RWPE2 (cell line): ENCODE measurements around the gene TRIM47.
"Not testable (repeated sequence)": the region's sequence is repeated elsewhere in the genome, so short reads cannot be mapped to it uniquely, and the experiment has no call there.

Experiments used
- ATAC-seq: fragments of 200-7000 bp; cut with Tn5 transposase; 3 replicates; pipeline ENCODE4 v1.9.1; 2021; ENCODE audit warnings: low read depth
- DNase-seq: peaks from one replicate; pipeline ENCODE4 v3.0.0-alpha.2; 2020; ENCODE audit warnings: low spot score
- H3K27ac ChIP-seq: fragments of 450-650 bp; 2 replicates; pipeline ENCODE4 v1.5.1; 2017; ENCODE audit warnings: mild to moderate bottlenecking; ENCODE audit not compliant: poor library complexity, severe bottlenecking
- H3K27me3 ChIP-seq: fragments of 250-450 bp; sonication (Bioruptor Pico); 2 replicates; pipeline ENCODE4 v1.5.1; 2021; ENCODE audit warnings: mild to moderate bottlenecking, moderate library complexity; ENCODE audit not compliant: insufficient read depth, poor library complexity, severe bottlenecking
- H3K36me3 ChIP-seq: fragments of 250-450 bp; sonication (Bioruptor Pico); 2 replicates; pipeline ENCODE4 v1.5.1; 2020; ENCODE audit warnings: low read depth, mild to moderate bottlenecking, moderate library complexity
- H3K4me1 ChIP-seq: fragments of 250-450 bp; sonication (Bioruptor Pico); 2 replicates; pipeline ENCODE4 v1.5.1; 2021; ENCODE audit warnings: mild to moderate bottlenecking, moderate library complexity; ENCODE audit not compliant: insufficient read depth, poor library complexity, severe bottlenecking
- H3K4me3 ChIP-seq: fragments of 250-450 bp; sonication (Bioruptor Pico); 2 replicates; pipeline ENCODE4 v1.5.1; 2021; ENCODE audit warnings: mild to moderate bottlenecking, moderate library complexity; ENCODE audit not compliant: severe bottlenecking
- H3K9me3 ChIP-seq: fragments of 250-450 bp; sonication (Bioruptor Pico); 2 replicates; pipeline ENCODE4 v1.5.1; 2021; ENCODE audit warnings: mild to moderate bottlenecking, moderate library complexity; ENCODE audit not compliant: severe bottlenecking
- TF ChIP-seq, protein P1 (sequence below): fragments of 450-650 bp; IDR thresholded peaks from one replicate; pipeline ENCODE4 v1.5.1; 2017; ENCODE audit warnings: mild to moderate bottlenecking, moderate library complexity; ENCODE audit not compliant: poor library complexity, severe bottlenecking

The TRIM47 gene

DNA sequence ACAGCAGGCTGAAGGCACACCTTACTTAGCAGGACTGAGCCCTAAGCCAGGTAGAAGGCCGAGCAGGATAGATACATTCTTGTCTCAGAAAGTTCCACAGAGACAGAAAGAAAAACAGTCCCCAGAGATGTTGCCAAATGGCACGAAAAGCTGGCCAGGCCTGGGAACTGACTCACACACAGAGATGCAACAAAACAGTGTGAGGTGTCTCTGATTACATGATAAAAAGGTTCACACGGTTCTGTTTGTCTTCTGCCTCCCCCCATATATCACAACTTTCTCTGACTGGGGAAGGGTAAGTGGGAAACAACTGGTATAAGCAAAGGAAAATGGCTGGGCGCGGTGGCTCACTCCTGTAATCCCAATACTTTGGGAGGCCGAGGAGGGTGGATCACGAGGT lies 24.9 kb downstream of the TRIM47 start:
- ATAC-seq (no peak), DNase-seq (no peak)
- H3K9me3 ChIP-seq = no peaks in the 10 kb centered on the region
- no peak overlapping the region for H3K4me3 ChIP-seq
- TF ChIP-seq, protein P1, sequence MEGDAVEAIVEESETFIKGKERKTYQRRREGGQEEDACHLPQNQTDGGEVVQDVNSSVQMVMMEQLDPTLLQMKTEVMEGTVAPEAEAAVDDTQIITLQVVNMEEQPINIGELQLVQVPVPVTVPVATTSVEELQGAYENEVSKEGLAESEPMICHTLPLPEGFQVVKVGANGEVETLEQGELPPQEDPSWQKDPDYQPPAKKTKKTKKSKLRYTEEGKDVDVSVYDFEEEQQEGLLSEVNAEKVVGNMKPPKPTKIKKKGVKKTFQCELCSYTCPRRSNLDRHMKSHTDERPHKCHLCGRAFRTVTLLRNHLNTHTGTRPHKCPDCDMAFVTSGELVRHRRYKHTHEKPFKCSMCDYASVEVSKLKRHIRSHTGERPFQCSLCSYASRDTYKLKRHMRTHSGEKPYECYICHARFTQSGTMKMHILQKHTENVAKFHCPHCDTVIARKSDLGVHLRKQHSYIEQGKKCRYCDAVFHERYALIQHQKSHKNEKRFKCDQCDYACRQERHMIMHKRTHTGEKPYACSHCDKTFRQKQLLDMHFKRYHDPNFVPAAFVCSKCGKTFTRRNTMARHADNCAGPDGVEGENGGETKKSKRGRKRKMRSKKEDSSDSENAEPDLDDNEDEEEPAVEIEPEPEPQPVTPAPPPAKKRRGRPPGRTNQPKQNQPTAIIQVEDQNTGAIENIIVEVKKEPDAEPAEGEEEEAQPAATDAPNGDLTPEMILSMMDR = no peak
- no peaks in the 10 kb centered on the region for H3K27me3 ChIP-seq
- H3K36me3 ChIP-seq = peaks cover 48% of the 10 kb centered on the region
- peaks cover 16% of the 10 kb centered on the region for H3K4me1 ChIP-seq
- peak overlapping the region; percentile 69 for H3K27ac ChIP-seq

DNA sequence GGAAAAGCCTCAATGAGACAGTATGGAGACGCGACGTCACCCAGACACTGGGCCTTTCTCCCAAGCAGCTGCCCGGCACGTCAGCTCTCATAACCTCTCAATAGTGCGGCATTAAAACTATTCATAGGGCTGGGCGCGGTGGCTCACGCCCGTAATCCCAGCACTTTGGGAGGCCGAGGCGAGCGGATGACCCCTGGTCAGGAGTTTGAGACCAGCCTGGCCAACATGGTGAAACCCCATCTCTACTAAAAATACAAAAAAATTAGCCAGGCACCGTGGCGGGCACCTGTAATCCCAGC lies 26.7 kb downstream of the TRIM47 start:
- DNase-seq, H3K4me3 ChIP-seq, H3K27me3 ChIP-seq, H3K9me3 ChIP-seq, ATAC-seq, H3K27ac ChIP-seq: not testable (repeated sequence)
- Histone ChIP-seq H3K36me3 (peaks cover 66% of the 10 kb centered on the region), H3K4me1 (peaks cover 16% of the 10 kb centered on the region)

DNA sequence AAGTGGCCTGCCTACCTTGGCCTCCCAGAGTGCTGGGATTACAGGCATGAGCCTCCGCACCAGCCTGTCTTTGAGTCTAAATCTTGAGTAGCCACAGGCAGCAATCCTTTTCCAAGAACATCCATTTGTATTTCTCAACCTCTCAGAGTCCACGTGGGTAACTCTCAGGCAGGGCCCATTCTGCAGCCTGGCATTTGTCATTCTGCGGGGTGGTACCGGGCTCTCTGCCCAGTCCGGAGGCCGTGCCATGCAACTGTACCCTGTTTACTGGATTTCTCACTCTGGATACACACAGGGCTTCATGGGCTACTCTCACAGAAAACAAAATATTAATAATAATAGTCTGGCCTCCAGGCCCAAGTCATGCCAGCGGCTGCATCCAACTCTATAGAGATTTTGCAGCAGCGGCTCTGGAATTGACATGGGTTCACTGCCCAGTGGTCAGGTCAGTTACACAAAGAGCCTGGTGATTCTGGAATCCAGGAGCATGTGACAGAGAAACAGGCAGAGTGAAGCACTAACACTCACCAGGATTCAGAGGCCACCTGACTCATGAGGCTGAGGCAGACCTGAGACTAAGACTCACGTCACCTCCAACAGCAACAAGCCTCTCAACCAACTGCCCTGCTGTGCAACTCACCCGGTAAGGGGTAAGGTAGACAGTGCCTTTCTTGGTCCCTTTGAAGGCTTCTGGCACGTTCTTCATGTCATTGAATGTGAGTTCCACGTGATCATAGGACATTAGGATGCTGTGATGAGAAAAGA lies 27.3 kb downstream of the TRIM47 start:
- TF ChIP-seq, protein P1 = no peak
- H3K36me3 ChIP-seq = peaks cover 71% of the 10 kb centered on the region
- no peaks in the 10 kb centered on the region for H3K27me3 ChIP-seq
- no peak overlapping the region for H3K4me3 ChIP-seq
- no peaks in the 10 kb centered on the region for H3K9me3 ChIP-seq
- no peak overlapping the region for H3K27ac ChIP-seq
- DNase-seq = no peak
- H3K4me1 ChIP-seq = peaks cover 14% of the 10 kb centered on the region
- ATAC-seq = no peak

DNA sequence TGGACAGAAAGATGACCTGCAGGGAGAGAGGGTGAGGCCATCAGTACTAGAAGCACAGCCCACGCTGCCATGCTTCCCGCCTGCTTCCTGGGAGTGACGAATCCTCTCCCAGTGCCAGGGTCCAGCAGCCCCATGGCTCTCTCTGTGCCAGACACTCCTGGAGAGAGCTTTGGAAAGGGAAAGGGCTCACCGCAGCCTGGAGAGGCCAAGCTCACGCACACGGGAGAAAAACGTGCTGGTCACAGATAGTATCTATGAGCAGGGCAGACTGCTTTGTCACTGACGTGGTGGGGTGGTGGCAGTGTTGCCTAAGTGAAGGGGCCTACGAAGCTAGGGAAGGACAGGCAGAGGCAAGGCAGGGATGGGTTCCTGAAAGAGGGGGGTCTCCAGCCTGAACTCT lies 28.7 kb downstream of the TRIM47 start:
- TF ChIP-seq, protein P1 = no peak
- Histone ChIP-seq H3K36me3 (peaks cover 78% of the 10 kb centered on the region), H3K27me3 (no peaks in the 10 kb centered on the region), H3K4me1 (peaks cover 27% of the 10 kb centered on the region), H3K4me3 (no peak overlapping the region), H3K27ac (no peak overlapping the region), H3K9me3 (no peaks in the 10 kb centered on the region)
- DNase-seq (no peak), ATAC-seq (no peak)

DNA sequence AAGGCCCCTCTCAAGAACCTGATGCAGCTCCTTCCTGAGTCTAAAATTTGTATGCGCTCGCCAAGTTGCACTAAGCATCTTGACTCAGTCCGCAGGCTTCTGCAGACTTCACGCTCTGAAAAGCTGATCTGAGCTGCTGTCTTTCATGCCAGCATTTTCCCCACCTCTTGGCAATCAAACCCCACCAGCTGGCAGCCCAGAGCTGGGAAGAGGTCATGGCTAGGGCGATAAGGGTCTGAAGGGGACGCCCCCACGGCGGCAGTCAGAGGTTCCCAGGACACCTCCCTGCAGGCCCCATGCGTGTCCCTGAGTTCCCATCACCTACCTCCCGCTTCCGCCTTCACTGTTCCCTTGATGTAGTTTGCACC lies 29.1 kb downstream of the TRIM47 start:
- Histone ChIP-seq H3K27ac (no peak overlapping the region), H3K9me3 (no peaks in the 10 kb centered on the region), H3K36me3 (peaks cover 78% of the 10 kb centered on the region), H3K4me3 (no peak overlapping the region), H3K4me1 (peaks cover 28% of the 10 kb centered on the region), H3K27me3 (no peaks in the 10 kb centered on the region)
- ATAC-seq = no peak
- TF ChIP-seq, protein P1 = no peak
- no peak for DNase-seq
